ENCODE results near the gene KARS1.

KARS1 gene

GRCh38 chr16:75621170-75621477, 26.3 kb downstream of the KARS1 start:
- H3K4me2 ChIP-seq (ENCODE audit: low read depth, low read length, poor library complexity, severe bottlenecking), result peak overlapping the region; percentile 93
- no peak for TF ChIP-seq EZH2phosphoT487 (conservative IDR thresholded peaks at IDR 0.05; ENCODE audit: low read length)
- peak; percentile 55 for TF ChIP-seq CTCF (IDR thresholded peaks at IDR 0.05; ENCODE audit: insufficient read depth, low read length, poor library complexity, severe bottlenecking)
- H3K4me3 ChIP-seq (ENCODE audit: insufficient read depth, low read length, poor library complexity, severe bottlenecking), result no peak overlapping the region
- no peaks in the 10 kb centered on the region for H3K9me3 ChIP-seq (ENCODE audit: insufficient read depth, low read length)
- no peaks in the 10 kb centered on the region for H3K27me3 ChIP-seq (ENCODE audit: low read length)
- H3F3A ChIP-seq (ENCODE audit: insufficient read depth), result peaks cover 23% of the 10 kb centered on the region
- H3K27ac ChIP-seq (ENCODE audit: low read depth, low read length), result no peak overlapping the region
- peaks cover 13% of the 10 kb centered on the region for H3K79me2 ChIP-seq (ENCODE audit: insufficient read depth, low read length)
- no peak overlapping the region for H2AFZ ChIP-seq (ENCODE audit: low read depth, low read length, severe bottlenecking)
- H3K9ac ChIP-seq (ENCODE audit: low read length), result 0 out of 2 replicates have a peak overlapping the region, but pooled peaks have one; percentile 80
- H4K20me1 ChIP-seq (ENCODE audit: low read depth, low read length), result no peaks in the 10 kb centered on the region
- H3K9me2 ChIP-seq (replicated peaks; ENCODE audit: insufficient read depth, low read length), result no peaks in the 10 kb centered on the region
- H3K36me3 ChIP-seq (ENCODE audit: low read length), result peaks cover 3% of the 10 kb centered on the region; the same call in 1 of the 2 replicates

DNA sequence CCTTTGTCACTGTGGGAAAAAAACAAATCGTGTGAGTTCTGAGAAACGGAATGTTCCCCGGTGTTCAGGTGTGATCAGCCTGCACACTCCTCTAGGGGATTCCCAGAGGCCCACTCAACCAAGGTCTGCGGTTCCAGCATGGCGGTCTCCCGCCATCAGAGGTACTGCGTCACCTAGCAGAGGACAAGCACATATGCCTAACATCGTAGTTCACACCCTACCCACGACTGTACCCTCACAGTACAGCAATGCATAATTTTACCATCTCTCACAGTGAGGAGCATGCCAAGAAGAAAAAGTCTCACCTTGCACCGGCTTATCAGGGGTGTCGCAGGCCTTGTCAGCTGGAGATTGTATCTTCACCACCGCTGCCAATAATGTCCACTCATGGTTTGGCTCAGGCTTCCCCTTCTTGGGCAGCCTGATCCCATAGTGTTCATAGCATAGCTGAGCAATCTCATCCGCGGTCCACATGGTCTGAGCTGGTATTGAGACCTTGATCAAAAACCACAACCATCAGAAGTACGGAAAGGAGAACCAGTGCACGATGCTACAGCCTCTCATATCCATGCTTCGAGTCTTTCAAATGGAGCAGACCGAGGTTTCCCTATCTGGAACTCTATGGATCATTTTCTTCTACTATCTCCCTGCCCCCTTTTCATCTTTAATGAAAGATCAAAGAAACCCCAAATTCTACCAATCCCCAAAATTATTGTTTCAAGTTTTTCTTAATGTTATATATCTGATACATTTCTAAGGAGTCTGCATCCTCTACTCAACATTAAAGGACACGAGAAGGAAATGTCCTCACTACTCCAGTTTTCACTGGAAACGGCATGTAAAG, 26.9 kb downstream of the KARS1 start:
- Histone ChIP-seq H2AFZ (ENCODE audit: low read depth, low read length, severe bottlenecking) (no peak overlapping the region), H4K20me1 (ENCODE audit: low read depth, low read length) (no peaks in the 10 kb centered on the region), H3K4me3 (ENCODE audit: insufficient read depth, low read length, poor library complexity, severe bottlenecking) (no peak overlapping the region), H3K9me3 (ENCODE audit: insufficient read depth, low read length) (no peaks in the 10 kb centered on the region), H3K27me3 (ENCODE audit: low read length) (no peaks in the 10 kb centered on the region), H3K9ac (ENCODE audit: low read length) (no peak overlapping the region), H3K79me2 (ENCODE audit: insufficient read depth, low read length) (peaks cover 13% of the 10 kb centered on the region), H3F3A (ENCODE audit: insufficient read depth) (peaks cover 19% of the 10 kb centered on the region), H3K36me3 (ENCODE audit: low read length) (0 out of 2 replicates have a peak, but pooled peaks cover 3% of the 10 kb centered on the region), H3K4me2 (ENCODE audit: low read depth, low read length, poor library complexity, severe bottlenecking) (peak overlapping the region; percentile 93), H3K9me2 (replicated peaks; ENCODE audit: insufficient read depth, low read length) (no peaks in the 10 kb centered on the region), H3K27ac (ENCODE audit: low read depth, low read length) (no peak overlapping the region)
- TF ChIP-seq CTCF (IDR thresholded peaks at IDR 0.05; ENCODE audit: insufficient read depth, low read length, poor library complexity, severe bottlenecking) (no peak), EZH2phosphoT487 (conservative IDR thresholded peaks at IDR 0.05; ENCODE audit: low read length) (no peak)

- Histone ChIP-seq H3K4me3 (ENCODE audit: insufficient read depth, low read length, poor library complexity, severe bottlenecking) (no peak overlapping the region), H2AFZ (ENCODE audit: low read depth, low read length, severe bottlenecking) (no peak overlapping the region), H3F3A (ENCODE audit: insufficient read depth) (peaks cover 9% of the 10 kb centered on the region), H3K27me3 (ENCODE audit: low read length) (no peaks in the 10 kb centered on the region), H3K36me3 (ENCODE audit: low read length) (0 out of 2 replicates have a peak, but pooled peaks cover 8% of the 10 kb centered on the region), H3K27ac (ENCODE audit: low read depth, low read length) (no peak overlapping the region), H4K20me1 (ENCODE audit: low read depth, low read length) (no peaks in the 10 kb centered on the region), H3K9ac (ENCODE audit: low read length) (no peak overlapping the region), H3K79me2 (ENCODE audit: insufficient read depth, low read length) (peaks cover 13% of the 10 kb centered on the region), H3K9me3 (ENCODE audit: insufficient read depth, low read length) (no peaks in the 10 kb centered on the region), H3K4me2 (ENCODE audit: low read depth, low read length, poor library complexity, severe bottlenecking) (no peak overlapping the region), H3K9me2 (replicated peaks; ENCODE audit: insufficient read depth, low read length) (no peaks in the 10 kb centered on the region)
- TF ChIP-seq CTCF (IDR thresholded peaks at IDR 0.05; ENCODE audit: insufficient read depth, low read length, poor library complexity, severe bottlenecking) (no peak), EZH2phosphoT487 (conservative IDR thresholded peaks at IDR 0.05; ENCODE audit: low read length) (no peak)
Observed at GRCh38 chr16:75618780-75619179, 28.7 kb downstream of the KARS1 start.

All from SU-DHL-6 (cell line).